ENCODE measurements around the gene SDK2.
A peak's percentile ranks its signal among the peaks of the same experiment; 100 is the strongest.

SDK2 gene

GRCh38 chr17:73434154-73434553 is 210.1 kb downstream of the SDK2 start:
- no peaks in the 10 kb centered on the region for H3K9me3 ChIP-seq (ENCODE audit: control insufficient read depth, low read length)
- no peak for DNase-seq (ENCODE audit: low read depth)
- no peak overlapping the region for H3K4me3 ChIP-seq (ENCODE audit: low read length)
- no peaks in the 10 kb centered on the region for H3K4me1 ChIP-seq (ENCODE audit: control insufficient read depth, insufficient read depth, low read length)
- no peak overlapping the region for H3K9ac ChIP-seq (ENCODE audit: low read length)
- no peaks in the 10 kb centered on the region for H3K36me3 ChIP-seq (ENCODE audit: control insufficient read depth, insufficient read depth, low read length, severe bottlenecking)
- H3K27me3 ChIP-seq (replicated peaks; ENCODE audit: control insufficient read depth, insufficient read depth, low read length): peaks cover 45% of the 10 kb centered on the region

- Histone ChIP-seq H3K9me3 (ENCODE audit: control insufficient read depth, low read length) (no peaks in the 10 kb centered on the region), H3K27me3 (replicated peaks; ENCODE audit: control insufficient read depth, insufficient read depth, low read length) (peaks cover 44% of the 10 kb centered on the region), H3K4me3 (ENCODE audit: low read length) (no peak overlapping the region), H3K36me3 (ENCODE audit: control insufficient read depth, insufficient read depth, low read length, severe bottlenecking) (no peaks in the 10 kb centered on the region), H3K9ac (ENCODE audit: low read length) (no peak overlapping the region), H3K4me1 (ENCODE audit: control insufficient read depth, insufficient read depth, low read length) (no peaks in the 10 kb centered on the region)
- no peak for DNase-seq (ENCODE audit: low read depth)
Observed at GRCh38 chr17:73433501-73433900, 210.7 kb downstream of the SDK2 start.

- H3K27me3 ChIP-seq (replicated peaks; ENCODE audit: control insufficient read depth, insufficient read depth, low read length): peaks cover 46% of the 10 kb centered on the region
- H3K4me3 ChIP-seq (ENCODE audit: low read length): no peak overlapping the region
- H3K9ac ChIP-seq (ENCODE audit: low read length): no peak overlapping the region
- H3K4me1 ChIP-seq (ENCODE audit: control insufficient read depth, insufficient read depth, low read length): no peaks in the 10 kb centered on the region
- DNase-seq (ENCODE audit: low read depth): no peak
- no peaks in the 10 kb centered on the region for H3K9me3 ChIP-seq (ENCODE audit: control insufficient read depth, low read length)
- H3K36me3 ChIP-seq (ENCODE audit: control insufficient read depth, insufficient read depth, low read length, severe bottlenecking): no peaks in the 10 kb centered on the region
Observed at GRCh38 chr17:73432624-73433190, 211.5 kb downstream of the SDK2 start.

- Histone ChIP-seq H3K9me3 (ENCODE audit: control insufficient read depth, low read length) (no peaks in the 10 kb centered on the region), H3K36me3 (ENCODE audit: control insufficient read depth, insufficient read depth, low read length, severe bottlenecking) (no peaks in the 10 kb centered on the region), H3K9ac (ENCODE audit: low read length) (no peak overlapping the region), H3K4me3 (ENCODE audit: low read length) (no peak overlapping the region), H3K4me1 (ENCODE audit: control insufficient read depth, insufficient read depth, low read length) (no peaks in the 10 kb centered on the region), H3K27me3 (replicated peaks; ENCODE audit: control insufficient read depth, insufficient read depth, low read length) (peaks cover 44% of the 10 kb centered on the region)
- no peak for DNase-seq (ENCODE audit: low read depth)
Observed at GRCh38 chr17:73431401-73432205, 212.6 kb downstream of the SDK2 start.

- Histone ChIP-seq H3K4me3 (ENCODE audit: low read length) (no peak overlapping the region), H3K4me1 (ENCODE audit: control insufficient read depth, insufficient read depth, low read length) (no peaks in the 10 kb centered on the region), H3K9ac (ENCODE audit: low read length) (no peak overlapping the region), H3K9me3 (ENCODE audit: control insufficient read depth, low read length) (no peaks in the 10 kb centered on the region), H3K36me3 (ENCODE audit: control insufficient read depth, insufficient read depth, low read length, severe bottlenecking) (no peaks in the 10 kb centered on the region), H3K27me3 (replicated peaks; ENCODE audit: control insufficient read depth, insufficient read depth, low read length) (peaks cover 44% of the 10 kb centered on the region)
- no peak for DNase-seq (ENCODE audit: low read depth)
Observed at GRCh38 chr17:73430848-73431247, 213.4 kb downstream of the SDK2 start.

GRCh38 chr17:73430165-73430680 is 214.0 kb downstream of the SDK2 start:
- Histone ChIP-seq H3K9ac (ENCODE audit: low read length) (no peak overlapping the region), H3K36me3 (ENCODE audit: control insufficient read depth, insufficient read depth, low read length, severe bottlenecking) (no peaks in the 10 kb centered on the region), H3K9me3 (ENCODE audit: control insufficient read depth, low read length) (no peaks in the 10 kb centered on the region), H3K4me1 (ENCODE audit: control insufficient read depth, insufficient read depth, low read length) (no peaks in the 10 kb centered on the region), H3K4me3 (ENCODE audit: low read length) (no peak overlapping the region), H3K27me3 (replicated peaks; ENCODE audit: control insufficient read depth, insufficient read depth, low read length) (peaks cover 44% of the 10 kb centered on the region)
- DNase-seq (ENCODE audit: low read depth): no peak

GRCh38 chr17:73429440-73430164 is 214.6 kb downstream of the SDK2 start:
- Histone ChIP-seq H3K9ac (ENCODE audit: low read length) (no peak overlapping the region), H3K4me1 (ENCODE audit: control insufficient read depth, insufficient read depth, low read length) (no peaks in the 10 kb centered on the region), H3K27me3 (replicated peaks; ENCODE audit: control insufficient read depth, insufficient read depth, low read length) (peaks cover 44% of the 10 kb centered on the region), H3K9me3 (ENCODE audit: control insufficient read depth, low read length) (no peaks in the 10 kb centered on the region), H3K36me3 (ENCODE audit: control insufficient read depth, insufficient read depth, low read length, severe bottlenecking) (no peaks in the 10 kb centered on the region), H3K4me3 (ENCODE audit: low read length) (no peak overlapping the region)
- peak; percentile 89 for DNase-seq (ENCODE audit: low read depth)

GRCh38 chr17:73427198-73427597 is 217.0 kb downstream of the SDK2 start:
- Histone ChIP-seq H3K9me3 (ENCODE audit: control insufficient read depth, low read length) (no peaks in the 10 kb centered on the region), H3K27me3 (replicated peaks; ENCODE audit: control insufficient read depth, insufficient read depth, low read length) (peaks cover 29% of the 10 kb centered on the region)

GRCh38 chr17:73424571-73424970 is 219.7 kb downstream of the SDK2 start:
- Histone ChIP-seq H3K9ac (ENCODE audit: low read length) (no peak overlapping the region), H3K4me3 (ENCODE audit: low read length) (no peak overlapping the region), H3K9me3 (ENCODE audit: control insufficient read depth, low read length) (no peaks in the 10 kb centered on the region), H3K27me3 (replicated peaks; ENCODE audit: control insufficient read depth, insufficient read depth, low read length) (peaks cover 10% of the 10 kb centered on the region), H3K4me1 (ENCODE audit: control insufficient read depth, insufficient read depth, low read length) (no peaks in the 10 kb centered on the region), H3K36me3 (ENCODE audit: control insufficient read depth, insufficient read depth, low read length, severe bottlenecking) (no peaks in the 10 kb centered on the region)
- DNase-seq (ENCODE audit: low read depth): no peak

More at GRCh38 chr17:73427198-73427597, 217.0 kb downstream of the SDK2 start:
- H3K9ac ChIP-seq (ENCODE audit: low read length): no peak overlapping the region
- no peak overlapping the region for H3K4me3 ChIP-seq (ENCODE audit: low read length)
- no peak for DNase-seq (ENCODE audit: low read depth)
- no peaks in the 10 kb centered on the region for H3K4me1 ChIP-seq (ENCODE audit: control insufficient read depth, insufficient read depth, low read length)
- H3K36me3 ChIP-seq (ENCODE audit: control insufficient read depth, insufficient read depth, low read length, severe bottlenecking): no peaks in the 10 kb centered on the region

- no peaks in the 10 kb centered on the region for H3K4me1 ChIP-seq (ENCODE audit: control insufficient read depth, insufficient read depth, low read length)
- DNase-seq (ENCODE audit: low read depth): no peak
- H3K9me3 ChIP-seq (ENCODE audit: control insufficient read depth, low read length): no peaks in the 10 kb centered on the region
- no peak overlapping the region for H3K9ac ChIP-seq (ENCODE audit: low read length)
- H3K27me3 ChIP-seq (replicated peaks; ENCODE audit: control insufficient read depth, insufficient read depth, low read length): peaks cover 12% of the 10 kb centered on the region
- no peaks in the 10 kb centered on the region for H3K36me3 ChIP-seq (ENCODE audit: control insufficient read depth, insufficient read depth, low read length, severe bottlenecking)
- no peak overlapping the region for H3K4me3 ChIP-seq (ENCODE audit: low read length)
Observed at GRCh38 chr17:73423806-73424205, 220.4 kb downstream of the SDK2 start.

- H3K9me3 ChIP-seq (ENCODE audit: control insufficient read depth, low read length): no peaks in the 10 kb centered on the region
- no peak overlapping the region for H3K9ac ChIP-seq (ENCODE audit: low read length)
- no peaks in the 10 kb centered on the region for H3K4me1 ChIP-seq (ENCODE audit: control insufficient read depth, insufficient read depth, low read length)
- no peak overlapping the region for H3K4me3 ChIP-seq (ENCODE audit: low read length)
- H3K27me3 ChIP-seq (replicated peaks; ENCODE audit: control insufficient read depth, insufficient read depth, low read length): peaks cover 11% of the 10 kb centered on the region
- H3K36me3 ChIP-seq (ENCODE audit: control insufficient read depth, insufficient read depth, low read length, severe bottlenecking): no peaks in the 10 kb centered on the region
- DNase-seq (ENCODE audit: low read depth): no peak
Observed at GRCh38 chr17:73423159-73423715, 221.0 kb downstream of the SDK2 start.
